Osteocyte (in vitro differentiated cells): Measurements from ENCODE around the gene ANO7. TPM values are rescaled to one million over a fixed set of nuclear protein-coding genes. Genes with fewer than 3 reads are reported as not detected.
"Not testable (repeated sequence)": the region's sequence is repeated elsewhere in the genome, so short reads cannot be mapped to it uniquely, and the experiment has no call there.

Experiments
- DNase-seq: peaks from one replicate; pipeline ENCODE4 v3.0.0; 2021; ENCODE audit warnings: mixed read lengths; ENCODE audit not compliant: unreplicated experiment; ENCODE audit errors: extremely low spot score
- H3K27ac Mint-ChIP-seq: one replicate; pipeline ENCODE4 v1.8.0; 2021; ENCODE audit warnings: mild to moderate bottlenecking, mixed read lengths; ENCODE audit not compliant: unreplicated experiment
- H3K27me3 Mint-ChIP-seq: one replicate; pipeline ENCODE4 v1.8.0; 2021; ENCODE audit warnings: mixed read lengths; ENCODE audit not compliant: unreplicated experiment
- H3K36me3 Mint-ChIP-seq: one replicate; pipeline ENCODE4 v1.8.0; 2021; ENCODE audit warnings: mixed read lengths; ENCODE audit not compliant: unreplicated experiment
- H3K4me1 Mint-ChIP-seq: one replicate; pipeline ENCODE4 v1.8.0; 2021; ENCODE audit warnings: mixed read lengths; ENCODE audit not compliant: unreplicated experiment
- H3K4me3 Mint-ChIP-seq: one replicate; pipeline ENCODE4 v1.8.0; 2021; ENCODE audit warnings: mild to moderate bottlenecking, moderate library complexity, mixed read lengths; ENCODE audit not compliant: unreplicated experiment
- H3K9me3 Mint-ChIP-seq: one replicate; pipeline ENCODE4 v1.8.0; 2021; ENCODE audit warnings: mixed read lengths; ENCODE audit not compliant: unreplicated experiment
- total RNA-seq: library from RNA; stranded (reverse); gene quantifications from 2 replicates; pipeline ENCODE4 v1.2.1, GENCODE V29; 2021
- TF ChIP-seq, protein P1 (sequence below): fragments of 200-600 bp; sonication (generic); IDR thresholded peaks from 2 replicates; pipeline ENCODE4 v1.5.0; 2021; ENCODE audit warnings: antibody characterized with exemption, mild to moderate bottlenecking, moderate library complexity

ANO7 gene
- total RNA-seq, 1 donor from 2014 or later, result 1.3 TPM

DNA sequence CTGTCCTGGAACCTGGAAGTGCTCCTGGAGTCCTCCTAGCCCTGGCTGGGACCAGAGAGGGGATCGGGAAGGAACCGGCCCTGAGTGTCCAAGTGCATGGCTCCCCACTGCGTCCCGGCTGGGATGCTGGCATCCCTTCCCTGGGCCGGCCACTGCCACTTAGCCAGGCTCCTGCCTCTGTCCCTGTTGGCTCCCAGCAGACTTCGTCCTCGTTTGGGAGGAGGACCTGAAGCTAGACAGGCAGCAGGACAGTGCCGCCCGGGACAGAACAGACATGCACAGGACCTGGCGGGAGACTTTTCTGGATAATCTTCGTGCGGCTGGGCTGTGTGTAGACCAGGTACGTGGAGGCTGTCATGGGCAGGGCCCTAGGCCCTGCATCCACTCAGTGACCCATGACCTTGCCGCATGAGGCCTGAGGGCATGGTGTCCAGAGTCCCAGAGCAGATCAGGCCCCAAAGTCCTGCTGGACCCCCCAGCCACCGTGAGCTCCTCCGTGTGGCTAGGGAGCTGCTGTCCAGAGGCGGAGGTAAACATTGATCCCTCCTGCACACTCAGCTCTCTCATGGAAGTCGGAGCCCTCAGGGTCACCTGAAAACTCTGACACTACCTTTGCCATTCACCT is 7.1 kb downstream of the ANO7 start:
- H3K27me3 Mint-ChIP-seq, result no peaks in the 10 kb centered on the region
- no peak overlapping the region for H3K27ac Mint-ChIP-seq
- H3K36me3 Mint-ChIP-seq, result no peaks in the 10 kb centered on the region
- H3K4me3 Mint-ChIP-seq, result no peak overlapping the region
- TF ChIP-seq, protein P1, sequence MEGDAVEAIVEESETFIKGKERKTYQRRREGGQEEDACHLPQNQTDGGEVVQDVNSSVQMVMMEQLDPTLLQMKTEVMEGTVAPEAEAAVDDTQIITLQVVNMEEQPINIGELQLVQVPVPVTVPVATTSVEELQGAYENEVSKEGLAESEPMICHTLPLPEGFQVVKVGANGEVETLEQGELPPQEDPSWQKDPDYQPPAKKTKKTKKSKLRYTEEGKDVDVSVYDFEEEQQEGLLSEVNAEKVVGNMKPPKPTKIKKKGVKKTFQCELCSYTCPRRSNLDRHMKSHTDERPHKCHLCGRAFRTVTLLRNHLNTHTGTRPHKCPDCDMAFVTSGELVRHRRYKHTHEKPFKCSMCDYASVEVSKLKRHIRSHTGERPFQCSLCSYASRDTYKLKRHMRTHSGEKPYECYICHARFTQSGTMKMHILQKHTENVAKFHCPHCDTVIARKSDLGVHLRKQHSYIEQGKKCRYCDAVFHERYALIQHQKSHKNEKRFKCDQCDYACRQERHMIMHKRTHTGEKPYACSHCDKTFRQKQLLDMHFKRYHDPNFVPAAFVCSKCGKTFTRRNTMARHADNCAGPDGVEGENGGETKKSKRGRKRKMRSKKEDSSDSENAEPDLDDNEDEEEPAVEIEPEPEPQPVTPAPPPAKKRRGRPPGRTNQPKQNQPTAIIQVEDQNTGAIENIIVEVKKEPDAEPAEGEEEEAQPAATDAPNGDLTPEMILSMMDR, result no peak
- H3K9me3 Mint-ChIP-seq, result no peaks in the 10 kb centered on the region
- DNase-seq, result no peak
- H3K4me1 Mint-ChIP-seq, result no peaks in the 10 kb centered on the region

DNA sequence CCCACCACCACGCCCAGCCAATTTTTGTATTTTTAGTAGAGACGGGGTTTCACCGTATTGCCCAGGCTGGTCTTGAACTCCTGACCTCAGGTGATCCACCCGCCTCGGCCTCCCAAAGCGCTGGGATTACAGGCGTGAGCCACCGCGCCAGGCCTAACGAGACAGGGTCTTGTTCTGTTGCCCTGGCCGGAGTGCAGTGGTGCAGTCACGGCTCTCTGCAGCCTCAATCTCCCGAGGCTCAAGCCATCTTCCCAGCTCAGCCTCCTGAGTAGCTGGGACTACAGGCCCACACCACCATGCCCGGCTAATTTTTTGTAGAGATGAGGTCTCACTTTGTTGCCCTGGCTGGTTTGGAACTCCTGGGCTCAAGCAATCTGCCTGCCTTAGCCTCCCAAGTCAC is 8.8 kb downstream of the ANO7 start:
- H3K4me1 Mint-ChIP-seq, H3K9me3 Mint-ChIP-seq, H3K4me3 Mint-ChIP-seq, H3K27me3 Mint-ChIP-seq, DNase-seq, H3K36me3 Mint-ChIP-seq, H3K27ac Mint-ChIP-seq: not testable (repeated sequence)

DNA sequence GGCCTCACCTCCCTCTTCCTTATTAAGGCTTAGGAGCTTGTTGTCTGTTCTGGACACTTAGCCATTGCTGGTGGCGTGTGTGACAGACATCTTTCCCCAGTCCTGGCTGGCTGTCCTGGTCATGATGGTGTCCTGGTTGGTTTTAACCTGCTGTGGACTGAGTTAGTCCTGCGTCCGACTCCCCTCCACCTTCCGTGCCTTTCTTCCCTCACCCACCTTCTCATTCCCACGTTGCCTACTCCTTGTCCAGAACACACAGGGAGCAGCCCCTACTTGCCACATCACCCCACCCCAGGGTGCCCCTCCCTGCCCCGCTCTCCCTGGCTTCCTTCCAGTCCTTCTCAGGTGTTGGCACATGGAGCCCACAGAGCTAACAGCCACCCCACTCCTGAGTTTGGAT is 9.5 kb downstream of the ANO7 start:
- no peaks in the 10 kb centered on the region for H3K9me3 Mint-ChIP-seq
- H3K4me3 Mint-ChIP-seq, result no peak overlapping the region
- H3K27ac Mint-ChIP-seq, result no peak overlapping the region
- TF ChIP-seq, protein P1, result no peak
- H3K36me3 Mint-ChIP-seq, result no peaks in the 10 kb centered on the region
- no peak for DNase-seq
- H3K4me1 Mint-ChIP-seq, result no peaks in the 10 kb centered on the region
- no peaks in the 10 kb centered on the region for H3K27me3 Mint-ChIP-seq

DNA sequence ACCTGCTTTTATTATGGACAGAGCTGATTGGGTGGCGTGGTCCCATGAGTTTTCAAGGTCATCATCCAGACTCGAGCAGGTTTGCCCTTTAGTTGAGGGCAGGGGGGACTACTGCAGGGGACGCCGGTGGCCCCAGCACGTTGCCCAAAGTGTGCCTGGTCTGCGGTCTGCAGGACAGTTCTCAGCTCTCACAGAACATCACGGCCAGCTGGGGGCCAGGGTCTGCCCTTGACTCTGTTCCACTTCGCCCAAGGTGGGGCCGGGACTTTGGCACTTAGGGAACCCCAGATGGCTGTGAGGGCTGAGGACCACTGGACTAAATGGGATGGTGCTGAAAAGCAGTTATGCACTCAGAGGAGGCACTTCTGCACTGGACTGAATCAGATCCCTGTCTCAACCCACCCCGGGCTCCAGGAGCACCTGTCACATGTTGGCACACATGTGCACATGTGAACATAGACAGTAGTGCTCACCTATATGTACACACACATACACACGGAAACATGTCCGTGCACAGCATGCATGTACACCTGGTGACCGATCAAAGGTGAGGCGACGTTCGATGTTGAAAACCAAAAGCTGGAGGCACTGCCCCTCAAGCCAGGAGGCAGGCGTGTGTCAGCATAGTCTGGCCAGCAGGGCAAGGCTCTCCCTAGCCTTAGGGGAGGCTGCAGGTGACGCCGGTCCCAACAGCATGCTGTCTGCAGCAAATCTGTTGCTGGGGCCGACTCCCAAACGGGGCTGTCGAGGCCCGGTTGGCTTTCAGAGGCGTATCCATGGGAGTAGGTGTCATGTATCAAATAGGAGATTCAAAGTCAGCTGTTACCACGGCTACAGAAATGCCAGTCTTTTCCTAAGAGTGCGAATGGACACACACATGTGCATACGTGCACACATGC is 10.2 kb downstream of the ANO7 start:
- Mint-ChIP-seq H3K4me1 (no peaks in the 10 kb centered on the region), H3K4me3 (no peak overlapping the region), H3K36me3 (no peaks in the 10 kb centered on the region), H3K27ac (no peak overlapping the region), H3K27me3 (no peaks in the 10 kb centered on the region), H3K9me3 (no peaks in the 10 kb centered on the region)
- TF ChIP-seq, protein P1, result no peak
- no peak for DNase-seq

DNA sequence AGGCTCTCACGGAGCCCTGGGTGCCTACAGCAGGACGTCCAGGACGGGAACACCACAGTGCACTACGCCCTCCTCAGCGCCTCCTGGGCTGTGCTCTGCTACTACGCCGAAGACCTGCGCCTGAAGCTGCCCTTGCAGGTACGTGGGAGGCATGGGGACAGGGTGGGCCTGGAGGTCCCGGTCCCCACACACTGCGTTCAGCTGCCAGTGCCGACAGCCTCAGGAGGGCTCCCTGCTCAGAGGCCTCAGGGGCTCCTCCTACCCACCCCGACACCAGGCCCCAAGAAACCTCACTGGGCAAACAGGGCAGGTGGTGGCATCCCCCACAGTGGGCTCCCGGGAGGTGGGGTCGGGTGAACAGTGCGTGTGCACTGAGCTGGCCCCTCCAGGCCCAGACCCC is 10.8 kb downstream of the ANO7 start:
- Mint-ChIP-seq H3K4me1 (no peaks in the 10 kb centered on the region), H3K4me3 (no peak overlapping the region), H3K36me3 (no peaks in the 10 kb centered on the region), H3K27me3 (no peaks in the 10 kb centered on the region), H3K9me3 (no peaks in the 10 kb centered on the region), H3K27ac (no peak overlapping the region)
- TF ChIP-seq, protein P1, result no peak
- no peak for DNase-seq
